ENCODE data around the gene MBNL3.
"Not testable (repeated sequence)": the region's sequence is repeated elsewhere in the genome, so short reads cannot be mapped to it uniquely, and the experiment has no call there.

Gene MBNL3

GRCh38 chrX:132369617-132370326, 119.1 kb downstream of the MBNL3 start:
- no peak for DNase-seq (ENCODE audit: low read depth)

- no peak for DNase-seq (ENCODE audit: low read depth)
Measured at GRCh38 chrX:132367984-132368383, 120.9 kb downstream of the MBNL3 start.

- no peak for DNase-seq (ENCODE audit: low read depth)
Measured at GRCh38 chrX:132367314-132367713, 121.5 kb downstream of the MBNL3 start.

GRCh38 chrX:132365490-132365889, 123.3 kb downstream of the MBNL3 start:
- DNase-seq (ENCODE audit: low read depth), result no peak

- no peak for DNase-seq (ENCODE audit: low read depth)
Measured at GRCh38 chrX:132364313-132364712, 124.5 kb downstream of the MBNL3 start.

GRCh38 chrX:132353430-132353829, 135.4 kb downstream of the MBNL3 start:
- DNase-seq (ENCODE audit: low read depth), result no peak

GRCh38 chrX:132336172-132336571, 152.7 kb downstream of the MBNL3 start:
- no peak for DNase-seq (ENCODE audit: low read depth)

GRCh38 chrX:132333351-132333750, 155.5 kb downstream of the MBNL3 start:
- DNase-seq (ENCODE audit: low read depth), result no peak

GRCh38 chrX:132331532-132331931, 157.3 kb downstream of the MBNL3 start:
- no peak for DNase-seq (ENCODE audit: low read depth)

GRCh38 chrX:132331000-132331399, 157.8 kb downstream of the MBNL3 start:
- DNase-seq (ENCODE audit: low read depth), result no peak

- DNase-seq (ENCODE audit: low read depth), result no peak
Measured at GRCh38 chrX:132330156-132330729, 158.6 kb downstream of the MBNL3 start.

- DNase-seq (ENCODE audit: low read depth), result not testable (repeated sequence)
Measured at GRCh38 chrX:132326960-132327359, 161.9 kb downstream of the MBNL3 start.

All from activated T-cell treated with anti-CD3 and anti-CD28 coated beads for 24 hours (primary cell).